HG02970 (cell line): ENCODE data around the gene PCNX2.
"Not testable (repeated sequence)": the region's sequence is repeated elsewhere in the genome, so short reads cannot be mapped to it uniquely, and the experiment has no call there.

Experiments used
- ATAC-seq: cut with Tn5 transposase; IDR thresholded peaks from one replicate; pipeline ENCODE4 v1.9.1; 2021; ENCODE audit warnings: mild to moderate bottlenecking, moderate library complexity, moderate number of reproducible peaks; ENCODE audit not compliant: unreplicated experiment, low FRiP score

The PCNX2 gene

DNA sequence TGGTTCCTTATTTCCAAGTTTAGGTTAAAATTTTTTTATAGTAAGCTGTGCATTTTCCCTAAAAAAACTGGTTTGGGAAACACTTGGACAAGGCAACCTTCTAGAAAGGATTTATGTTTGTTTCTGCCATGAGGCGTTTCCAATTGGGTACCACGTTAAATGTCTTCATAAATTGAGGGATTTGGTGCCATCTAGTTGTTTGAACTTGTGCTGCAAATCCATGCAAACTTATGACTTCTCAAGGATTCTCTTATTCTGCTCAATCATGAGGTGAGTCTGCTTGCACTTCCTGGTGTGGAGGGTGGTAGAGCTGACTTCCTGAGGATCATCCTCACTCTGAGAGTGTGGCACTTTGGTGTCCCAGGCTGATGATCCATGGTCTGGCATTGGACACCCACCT lies 123.3 kb downstream of the PCNX2 start:
- ATAC-seq, result no peak

DNA sequence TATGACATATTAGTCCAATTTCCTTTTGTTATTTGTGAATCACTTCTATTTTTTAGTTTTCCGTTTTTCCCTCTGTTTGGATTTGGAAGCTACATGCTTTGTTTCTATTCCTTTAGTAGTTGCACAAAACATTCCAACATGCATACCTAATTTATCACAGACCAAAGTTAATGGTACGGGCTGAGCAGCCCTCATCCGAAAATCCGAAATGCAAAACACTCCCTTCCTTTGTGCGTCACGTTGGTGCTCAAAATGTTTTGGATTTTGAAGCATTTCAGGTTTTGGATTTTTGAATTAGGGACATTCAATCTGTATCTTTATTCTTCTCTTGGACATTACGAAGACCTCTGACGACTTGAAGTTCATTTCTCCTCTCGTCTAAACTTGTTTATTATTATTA lies 124.8 kb downstream of the PCNX2 start:
- ATAC-seq, result no peak

DNA sequence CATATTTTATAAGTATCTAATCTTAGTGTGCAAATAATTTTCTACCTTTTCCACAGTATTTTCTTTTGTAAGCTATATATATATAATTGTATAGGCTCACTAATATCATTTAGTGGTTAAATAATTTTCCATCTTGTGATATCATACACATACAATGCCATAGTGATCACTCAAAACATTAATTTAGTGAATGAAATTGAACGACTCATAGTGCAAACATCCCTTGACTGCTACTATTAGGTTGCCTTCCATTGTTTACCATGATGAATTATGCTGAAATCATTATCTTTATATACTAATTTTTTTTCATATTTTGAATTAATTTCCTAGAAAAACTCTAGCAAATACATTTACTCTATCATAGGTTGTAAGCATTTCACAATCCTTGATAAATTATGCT lies 127.1 kb downstream of the PCNX2 start:
- no peak for ATAC-seq

DNA sequence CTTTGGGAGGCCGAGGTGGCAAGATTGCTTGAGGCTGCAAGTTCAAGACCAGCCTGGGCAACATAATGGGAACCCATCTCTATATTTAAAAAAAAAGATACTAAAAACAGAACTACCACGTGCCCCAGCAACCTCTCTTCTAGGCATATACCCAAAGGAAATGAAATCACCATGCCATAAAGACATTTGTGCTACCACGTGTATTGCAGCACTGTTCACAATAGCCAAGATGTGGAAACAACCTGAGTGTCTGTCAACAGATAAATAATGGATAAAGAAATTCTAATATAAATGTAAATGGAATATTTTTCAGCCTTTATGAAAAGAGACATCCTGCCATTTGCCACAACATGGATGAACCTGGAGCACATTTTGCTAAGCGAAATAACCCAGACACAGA lies 128.6 kb downstream of the PCNX2 start:
- ATAC-seq, result no peak

DNA sequence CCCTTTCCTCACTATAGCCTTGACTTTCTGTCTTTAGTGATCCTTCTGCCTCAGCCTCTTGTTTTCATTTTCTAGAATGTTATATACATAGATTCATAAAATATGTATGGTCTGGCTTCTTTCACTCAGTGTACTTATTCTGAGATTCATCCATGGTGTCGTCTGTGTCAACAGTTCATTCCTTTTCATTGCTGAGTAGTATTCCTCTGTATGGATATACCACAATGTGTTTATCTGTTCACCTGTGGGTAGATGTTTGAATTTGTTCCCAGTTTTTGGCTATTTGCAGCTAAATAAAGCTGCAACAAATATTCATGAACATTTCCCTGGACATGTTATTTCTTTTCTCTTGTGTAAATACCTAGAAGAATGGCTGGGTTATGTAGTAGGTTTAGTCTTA lies 131.8 kb downstream of the PCNX2 start:
- no peak for ATAC-seq

DNA sequence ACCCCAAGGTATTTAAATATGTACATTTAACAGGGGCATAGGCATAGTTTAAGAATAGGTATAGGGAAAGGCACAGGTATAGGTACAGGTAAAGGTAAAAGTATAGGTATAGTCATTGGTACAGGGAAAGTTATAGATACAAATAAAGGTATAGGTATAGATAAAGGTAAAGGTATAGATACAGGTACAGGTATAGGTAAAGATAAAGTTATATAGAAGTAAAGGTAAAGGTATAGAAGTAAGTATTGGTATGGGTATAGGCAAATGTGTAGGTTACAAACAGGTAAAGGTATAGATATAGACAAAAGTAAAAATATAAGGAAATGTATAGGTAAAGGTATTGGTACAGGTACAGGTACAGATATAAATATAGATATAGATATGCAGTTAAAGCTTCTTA lies 137.2 kb downstream of the PCNX2 start:
- ATAC-seq, result no peak

DNA sequence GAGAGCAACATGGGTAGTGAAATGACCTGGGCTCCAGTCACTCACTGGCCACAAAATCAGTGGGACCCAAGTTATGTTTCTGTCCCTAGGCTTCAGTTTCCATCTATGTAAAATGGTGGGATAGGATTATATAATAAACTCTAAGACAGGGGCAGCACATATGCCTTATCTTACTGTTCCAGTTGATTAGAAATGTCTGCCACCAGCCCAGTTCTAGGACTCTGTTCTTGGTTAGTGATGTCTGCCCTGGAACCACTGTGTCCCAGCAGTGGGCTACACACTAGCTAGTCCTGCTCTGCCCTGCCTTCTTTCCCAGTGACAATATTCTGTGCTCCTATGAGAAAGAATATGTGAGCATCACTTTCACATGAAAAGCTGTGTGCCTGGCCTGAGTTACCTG lies 138.3 kb downstream of the PCNX2 start:
- ATAC-seq, result no peak

DNA sequence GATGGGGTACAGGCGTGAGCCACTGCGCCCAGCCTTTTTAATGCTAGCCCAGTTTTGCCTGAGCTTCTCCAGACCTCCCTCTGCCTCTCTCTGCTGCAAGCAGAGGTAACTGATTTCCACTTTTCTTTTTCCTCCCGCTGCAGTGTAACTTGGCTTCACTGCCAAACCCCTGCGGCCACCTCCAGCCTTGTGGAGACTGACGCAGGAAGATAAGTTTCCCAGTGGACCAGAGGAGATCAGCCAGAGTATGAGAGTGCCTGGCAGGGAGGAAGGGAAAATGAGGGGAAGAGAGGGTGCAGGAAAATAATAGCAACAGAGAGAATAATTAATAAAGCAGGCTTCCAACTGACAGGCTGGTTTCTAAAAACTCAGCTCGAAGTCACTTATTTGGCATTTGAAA lies 143.7 kb downstream of the PCNX2 start:
- ATAC-seq, result no peak

DNA sequence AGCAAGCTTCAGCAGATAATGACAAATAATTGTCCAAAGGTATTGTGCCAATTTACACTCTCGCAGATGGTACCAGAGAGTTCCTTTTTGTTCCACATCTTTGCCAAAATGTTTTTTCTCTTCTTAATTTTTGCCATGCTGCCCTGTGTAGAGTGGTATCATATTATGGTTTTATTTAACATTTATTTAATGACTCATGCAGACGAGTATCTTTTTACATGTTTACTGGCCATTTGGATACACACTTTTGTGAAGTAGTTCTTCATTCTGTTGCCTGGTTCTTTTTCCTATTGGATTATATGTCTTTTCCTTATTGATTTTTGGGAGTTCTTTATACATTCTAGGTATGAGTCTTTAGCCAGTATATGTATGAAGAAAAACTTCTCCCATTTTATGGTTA lies 151.1 kb downstream of the PCNX2 start:
- ATAC-seq, result no peak

DNA sequence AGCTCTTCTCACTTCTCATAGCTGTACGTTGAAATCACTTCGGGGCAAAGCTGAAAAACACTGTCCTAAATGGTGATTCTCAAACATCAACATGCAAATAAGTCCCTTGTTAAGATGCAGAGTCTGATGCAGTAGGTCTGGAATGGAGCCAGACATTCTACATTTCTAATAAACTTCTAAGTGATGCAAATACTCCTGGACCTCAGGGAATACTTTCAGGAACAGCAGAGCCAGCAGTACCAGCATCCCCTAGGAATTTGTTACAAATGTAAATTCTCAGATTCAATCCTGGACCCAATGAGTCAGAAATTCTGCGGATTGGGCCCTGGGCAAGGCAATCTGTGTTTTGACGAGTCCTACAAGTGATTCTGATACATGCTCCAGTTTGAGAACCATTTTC lies 152.3 kb downstream of the PCNX2 start:
- ATAC-seq, result no peak

DNA sequence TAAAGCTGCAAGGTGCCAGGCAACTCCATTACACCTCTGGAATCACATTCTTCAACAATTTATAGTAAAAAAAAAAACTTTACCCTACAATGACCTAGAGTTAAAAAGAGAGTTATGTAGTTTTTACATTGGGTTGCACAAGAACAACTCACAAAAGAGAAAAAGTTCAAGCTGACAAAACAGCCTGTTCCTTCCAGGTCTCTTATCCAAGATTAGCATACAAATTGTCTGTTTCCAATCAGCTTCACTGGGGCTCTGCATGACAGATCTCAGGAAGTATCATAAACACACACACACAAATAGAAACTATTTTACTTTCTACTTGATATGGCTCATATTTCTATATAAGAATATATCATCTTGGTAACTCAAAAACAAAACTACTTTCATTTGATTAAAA lies 154.6 kb downstream of the PCNX2 start:
- no peak for ATAC-seq

DNA sequence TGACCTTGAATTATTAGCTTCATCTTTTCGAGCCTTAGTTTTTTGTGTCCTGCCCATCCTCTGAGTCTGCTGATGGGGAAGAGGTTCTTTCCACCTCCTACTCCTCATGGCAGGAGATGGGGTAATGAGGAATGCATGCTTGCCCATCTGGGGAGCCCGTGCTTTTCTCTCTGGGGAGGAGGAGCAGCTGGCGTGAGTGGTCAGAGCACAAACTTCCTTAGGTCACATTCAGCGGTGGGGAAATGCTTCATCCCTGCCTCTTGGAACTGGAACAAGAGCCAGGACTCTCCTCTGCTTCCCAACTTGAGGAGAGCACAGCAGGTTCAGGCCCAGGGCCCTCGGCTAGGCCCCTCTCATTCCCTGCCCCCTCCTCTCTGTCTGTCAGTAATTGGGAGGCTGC lies 155.0 kb downstream of the PCNX2 start:
- ATAC-seq, result no peak

DNA sequence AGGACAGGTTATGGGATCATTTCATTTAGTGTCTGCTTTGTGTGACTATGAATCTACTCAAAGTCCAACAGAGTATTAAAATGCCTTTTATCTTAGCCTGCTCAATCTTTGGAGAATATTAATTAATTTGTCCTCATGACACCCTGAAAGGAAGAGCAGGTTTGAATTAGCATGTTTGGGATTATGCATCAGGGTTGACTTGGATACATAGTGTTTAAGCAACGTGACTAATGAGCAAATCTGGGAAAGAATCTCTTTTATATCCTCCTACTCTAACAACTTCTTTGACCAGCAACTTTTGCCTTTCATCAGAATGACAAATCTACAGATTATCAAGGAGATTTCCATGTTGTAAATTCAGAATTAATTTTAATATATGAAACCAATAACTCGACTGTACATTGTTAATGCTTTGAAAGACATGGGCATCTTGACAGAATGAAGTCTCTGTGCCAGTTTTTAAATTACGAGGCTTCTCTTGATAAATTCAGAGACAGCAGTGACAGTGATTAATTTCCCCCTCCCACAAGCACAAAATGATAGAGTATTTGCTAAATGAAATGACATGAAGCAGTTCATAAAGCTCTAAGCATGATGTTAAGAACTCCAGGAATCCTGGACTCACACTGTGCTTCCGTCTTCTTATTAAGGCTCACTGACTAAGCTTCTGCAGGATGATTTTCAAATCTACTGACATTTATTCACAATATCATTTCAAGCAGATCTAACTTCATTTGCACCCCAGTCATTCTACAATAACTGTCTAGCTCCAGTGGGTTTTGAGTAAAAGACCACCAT lies 156.5 kb downstream of the PCNX2 start:
- ATAC-seq, result no peak

DNA sequence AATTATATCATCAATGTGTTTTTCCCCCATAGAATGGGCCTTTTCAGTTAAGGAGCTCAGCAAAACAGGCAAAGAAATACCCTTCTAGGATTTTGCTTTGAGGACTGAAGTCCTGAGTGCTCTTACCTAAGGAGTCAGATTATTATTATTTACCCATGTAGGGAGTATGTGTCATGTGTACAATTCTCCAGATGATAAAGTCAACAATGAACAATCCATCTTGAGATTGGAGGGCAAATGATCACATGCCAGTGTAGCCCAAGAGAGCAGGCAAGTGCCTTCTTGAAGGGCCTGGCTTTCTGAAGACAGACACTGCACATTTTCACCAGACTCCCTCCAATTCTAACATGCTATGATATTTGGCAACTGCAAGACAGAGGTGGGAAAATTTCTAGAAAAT lies 159.7 kb downstream of the PCNX2 start:
- ATAC-seq, result no peak

DNA sequence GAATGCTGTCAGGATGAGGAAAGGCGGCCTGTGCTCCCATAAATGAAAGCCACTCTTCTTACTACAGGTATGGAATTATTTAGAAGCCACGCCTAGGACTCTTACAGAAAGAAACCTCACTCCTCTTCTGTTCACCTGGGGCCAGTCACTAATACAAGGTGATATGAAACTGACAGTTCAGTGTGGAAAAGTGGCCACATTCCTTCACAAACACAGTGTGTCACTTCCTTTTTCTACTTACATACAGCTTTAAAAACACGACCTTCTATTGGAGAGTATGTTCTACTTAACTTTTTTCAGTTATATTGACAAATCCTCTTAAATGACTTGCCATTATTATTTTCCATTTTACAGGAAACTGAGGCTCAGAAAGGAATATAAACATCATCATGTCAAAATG lies 163.1 kb downstream of the PCNX2 start:
- no peak for ATAC-seq

DNA sequence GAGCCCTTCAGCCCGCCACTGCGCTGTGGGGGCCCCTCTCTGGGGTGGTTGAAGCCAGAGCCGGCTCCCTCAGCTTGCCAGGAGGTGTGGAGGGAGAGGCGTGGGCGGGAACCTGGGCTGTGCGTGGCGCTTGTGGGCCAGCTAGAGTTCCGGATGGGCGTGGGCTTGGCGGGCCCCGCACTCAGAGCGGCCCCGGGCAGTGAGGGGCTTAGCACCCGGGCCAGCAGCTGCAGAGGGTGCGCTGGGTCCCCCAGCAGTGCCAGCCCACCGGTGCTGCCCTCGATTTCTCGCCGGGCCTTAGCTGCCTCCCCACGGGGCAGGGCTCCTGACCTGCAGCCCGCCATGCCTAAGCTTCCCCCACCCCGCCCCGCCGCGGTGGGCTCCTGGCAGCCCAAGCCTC lies 166.5 kb downstream of the PCNX2 start:
- ATAC-seq, result not testable (repeated sequence)

DNA sequence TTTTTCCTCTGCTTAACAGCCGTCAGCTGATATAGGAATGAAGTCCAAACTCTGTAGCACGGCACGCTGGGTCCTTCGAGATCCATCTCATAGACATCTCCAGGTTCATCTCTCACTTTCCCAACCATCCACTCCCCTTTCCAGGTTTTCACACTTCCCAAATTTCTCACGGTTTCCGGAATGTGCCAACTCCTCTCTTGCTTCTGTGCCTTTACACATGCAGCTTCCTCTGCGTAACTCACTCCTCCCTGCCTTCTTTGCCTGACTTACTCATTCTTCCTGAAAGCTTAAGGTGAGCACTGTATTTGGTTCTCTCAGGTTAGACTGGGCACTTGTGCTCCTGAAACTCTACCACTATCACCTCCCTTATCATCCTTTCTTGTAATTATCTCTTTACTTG lies 168.4 kb downstream of the PCNX2 start:
- no peak for ATAC-seq

DNA sequence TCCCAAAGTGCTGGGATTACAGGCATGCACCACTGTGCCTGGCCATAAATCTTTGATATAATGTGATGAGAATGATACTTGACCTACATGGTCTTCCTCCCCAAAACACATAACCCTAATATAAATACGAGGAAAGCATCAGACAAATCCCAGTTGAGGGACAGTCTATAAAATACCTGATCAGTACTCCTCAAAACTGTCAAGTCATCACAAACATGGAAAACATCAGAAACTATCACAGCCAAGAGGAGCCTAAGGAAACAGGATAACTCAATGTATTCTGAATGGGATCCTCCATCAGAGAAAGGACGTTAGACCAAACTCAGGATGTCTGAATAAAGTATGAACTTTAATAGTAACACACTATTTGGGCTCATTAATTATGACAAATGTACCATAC lies 172.7 kb downstream of the PCNX2 start:
- no peak for ATAC-seq

DNA sequence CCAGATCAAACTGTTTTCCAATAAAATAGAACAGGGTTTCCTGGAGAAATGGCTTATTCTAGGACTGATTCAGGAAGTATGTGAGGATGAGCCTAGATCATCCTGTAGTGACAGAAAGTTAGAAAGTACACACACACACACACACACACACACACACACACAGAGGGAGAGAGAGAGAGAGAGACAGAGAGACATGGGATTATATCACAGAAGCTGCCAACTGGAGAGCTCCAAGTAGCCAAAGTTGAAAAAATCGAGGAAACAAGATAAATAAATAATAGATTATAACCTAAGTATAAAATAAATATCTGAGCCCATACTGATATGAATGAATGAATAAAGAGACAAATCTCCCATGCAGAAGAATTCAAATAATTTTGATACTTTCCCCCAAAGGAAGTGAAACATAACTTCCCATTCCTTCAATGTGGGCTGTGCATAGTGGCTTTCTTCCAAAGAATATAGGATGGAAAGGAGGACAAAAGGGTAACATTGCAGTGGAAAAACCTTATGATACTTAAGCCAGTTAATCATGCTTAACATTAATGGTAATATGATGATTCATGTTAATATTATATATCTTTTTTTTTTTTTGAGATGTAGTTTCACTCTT lies 173.5 kb downstream of the PCNX2 start:
- ATAC-seq, result no peak

DNA sequence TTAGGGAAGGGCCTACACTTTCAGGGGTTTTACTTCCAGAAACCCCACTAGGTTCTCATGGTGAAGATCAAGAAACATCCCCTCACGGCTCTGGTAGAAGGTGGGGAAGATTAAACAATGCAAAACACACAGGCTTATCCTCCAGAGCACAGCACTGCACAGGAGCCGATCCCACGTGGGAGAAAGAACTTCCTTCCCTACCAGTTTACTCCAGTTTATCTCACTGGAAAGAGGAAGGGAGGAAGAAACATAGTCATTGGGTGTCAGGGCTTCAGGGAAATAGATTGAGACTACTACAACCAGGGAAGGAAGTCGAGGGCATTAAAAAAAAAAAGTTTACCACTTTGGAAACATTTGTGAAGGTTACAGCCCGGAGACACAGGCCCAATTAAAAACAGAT lies 180.7 kb downstream of the PCNX2 start:
- ATAC-seq, result no peak

DNA sequence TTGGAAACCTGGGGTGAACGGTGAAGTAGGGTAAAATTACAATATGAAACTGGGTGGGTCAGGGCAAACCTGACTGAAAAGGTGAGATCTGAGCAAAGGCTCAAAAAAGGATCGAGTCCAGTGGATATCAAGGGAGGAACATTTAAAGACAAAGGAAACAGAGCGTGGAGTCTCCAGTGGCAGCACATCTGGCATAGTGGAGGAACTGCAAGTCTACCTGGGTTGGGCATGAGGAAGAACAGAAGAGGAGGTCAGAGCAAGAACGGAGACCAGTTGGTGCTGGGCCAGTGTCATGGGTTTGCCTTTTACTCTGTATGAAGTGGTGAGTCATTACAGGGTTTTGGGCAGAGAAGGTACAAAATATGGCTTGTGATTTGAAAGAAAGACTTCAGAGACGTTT lies 181.4 kb downstream of the PCNX2 start:
- ATAC-seq, result no peak
